ENCODE measurements around the gene CHD9. TPM values are rescaled to one million over a fixed set of nuclear protein-coding genes. Genes with fewer than 3 reads are reported as not detected.
"Not testable (repeated sequence)": the region's sequence is repeated elsewhere in the genome, so short reads cannot be mapped to it uniquely, and the experiment has no call there.

CHD9 gene
- total RNA-seq, 1 donor from 2014 or later: 233 TPM

DNA sequence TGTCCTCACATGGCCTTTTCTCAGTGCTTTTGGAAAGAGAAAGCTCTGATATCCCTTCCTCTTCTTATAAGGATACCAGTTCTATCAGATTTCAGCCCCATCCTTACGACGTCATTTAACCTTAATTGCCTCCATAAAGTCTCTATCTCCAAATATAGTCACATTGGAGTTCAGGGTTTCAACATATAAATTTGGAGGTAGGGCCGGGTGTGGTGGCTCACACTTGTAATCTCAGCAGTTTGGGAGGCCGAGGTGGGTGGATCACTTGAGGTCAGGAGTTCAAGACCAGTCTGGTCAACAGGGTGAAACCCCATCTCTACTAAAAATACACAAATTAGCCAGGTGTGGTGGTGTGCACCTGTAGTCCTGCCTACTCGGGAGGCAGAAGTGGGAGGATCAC, 7.3 kb upstream of the CHD9 start:
- not testable (repeated sequence) for DNase-seq

DNA sequence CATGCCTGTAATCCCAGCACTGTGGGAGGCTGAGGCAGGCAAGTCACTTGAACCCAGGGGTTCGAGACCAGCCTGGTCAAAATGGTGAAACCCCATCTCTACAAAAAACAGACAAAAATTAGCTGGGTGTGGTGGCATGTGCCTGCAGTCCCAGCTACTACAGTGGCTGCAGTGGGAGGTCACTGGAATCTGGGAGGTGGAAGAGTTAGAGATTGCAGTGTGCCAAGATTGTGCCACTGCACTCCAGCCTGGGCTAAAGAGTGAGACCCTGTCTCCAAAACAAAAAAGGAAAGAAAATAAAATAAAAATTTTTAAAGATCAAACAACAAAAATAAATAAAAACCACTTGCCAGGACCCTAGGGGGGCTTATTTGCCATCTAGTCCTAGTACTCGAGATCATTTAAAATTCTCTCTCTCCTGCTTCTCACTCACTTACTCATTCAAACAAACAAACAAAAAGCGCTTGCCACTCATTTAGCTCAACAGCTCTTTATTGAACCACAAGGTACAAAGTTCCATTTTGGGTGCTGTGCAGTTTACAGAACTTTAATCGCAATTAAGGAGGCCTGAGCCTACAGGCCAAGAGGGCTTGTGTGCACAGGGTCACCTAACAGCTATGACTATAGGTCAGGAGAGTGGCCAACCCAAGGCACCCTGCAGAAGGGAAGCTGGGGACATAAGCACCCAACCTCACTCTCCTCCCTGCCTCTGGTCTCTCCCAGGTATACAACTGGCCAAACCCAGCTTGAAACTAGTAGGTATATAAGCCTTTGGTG, 6.5 kb upstream of the CHD9 start:
- DNase-seq: no peak

DNA sequence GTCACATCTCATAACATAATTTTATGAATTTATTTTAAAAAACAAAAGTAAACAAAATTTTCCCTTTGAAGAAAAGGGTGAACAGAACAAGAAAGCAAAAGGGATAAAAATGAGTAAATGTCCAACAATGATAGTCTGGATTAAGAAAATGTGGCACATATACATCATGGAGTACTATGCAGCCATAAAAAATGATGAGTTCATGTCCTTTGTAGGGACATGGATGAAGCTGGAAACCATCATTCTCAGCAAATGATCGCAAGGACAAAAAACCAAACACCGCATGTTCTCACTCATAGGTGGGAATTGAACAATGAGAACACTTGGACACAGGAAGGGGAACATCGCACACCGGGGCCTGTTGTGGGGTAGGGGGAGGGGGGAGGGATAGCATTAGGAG, 3.5 kb upstream of the CHD9 start:
- not testable (repeated sequence) for DNase-seq

DNA sequence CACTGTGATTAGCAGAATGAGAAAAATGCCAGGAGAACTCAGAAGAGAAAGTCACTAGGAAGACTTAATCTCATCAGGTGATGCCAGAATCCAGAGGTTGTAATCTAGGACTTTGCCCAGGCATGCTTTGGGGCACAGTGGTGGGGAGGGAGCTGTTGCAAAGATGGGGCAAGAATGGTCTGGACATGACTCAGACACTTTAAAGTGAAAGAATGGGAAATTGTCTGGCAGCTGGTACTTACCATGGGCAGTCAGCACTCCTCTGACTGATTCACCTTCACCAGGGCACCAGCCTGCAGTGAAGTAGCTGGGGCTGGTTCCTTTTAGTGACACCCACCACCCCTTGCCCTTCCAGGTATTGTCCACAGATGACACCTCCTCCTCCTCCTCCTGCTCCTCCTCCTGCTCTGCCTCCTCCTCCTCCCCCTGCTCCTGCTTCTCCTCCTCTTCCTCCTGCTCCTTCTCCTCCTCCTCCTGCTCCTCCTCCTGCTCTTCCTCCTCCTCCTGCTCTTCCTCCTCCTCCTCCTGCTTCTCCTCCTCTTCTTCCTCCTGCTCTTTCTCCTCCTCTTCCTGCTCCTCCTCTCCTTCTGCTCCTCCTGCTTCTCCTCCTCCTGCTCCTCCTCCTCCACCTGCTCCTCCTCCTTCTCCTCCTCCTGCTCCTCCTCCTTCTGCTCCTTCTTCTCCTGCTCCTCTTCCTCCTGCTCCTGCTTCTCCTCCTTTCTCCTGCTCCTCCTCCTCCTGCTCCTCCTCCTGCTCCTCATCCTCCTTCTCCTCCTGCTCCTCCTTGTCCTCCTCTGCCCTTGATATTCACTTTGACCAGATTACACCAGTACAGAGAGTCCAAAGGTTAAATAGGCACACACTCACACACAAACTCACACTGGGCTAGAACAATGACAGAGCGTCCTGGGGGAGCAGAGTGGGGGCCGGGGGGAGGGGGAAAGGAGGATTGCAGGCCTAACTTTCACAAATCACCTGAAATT, 2.0 kb upstream of the CHD9 start, which contains the start of gene CHD9NB:
Gene CHD9NB (minus strand): TSS at position 379 of the 983 bp plus-strand sequence. CDS start 8,739 bp downstream, outside the sequence.
- no peak for DNase-seq

DNA sequence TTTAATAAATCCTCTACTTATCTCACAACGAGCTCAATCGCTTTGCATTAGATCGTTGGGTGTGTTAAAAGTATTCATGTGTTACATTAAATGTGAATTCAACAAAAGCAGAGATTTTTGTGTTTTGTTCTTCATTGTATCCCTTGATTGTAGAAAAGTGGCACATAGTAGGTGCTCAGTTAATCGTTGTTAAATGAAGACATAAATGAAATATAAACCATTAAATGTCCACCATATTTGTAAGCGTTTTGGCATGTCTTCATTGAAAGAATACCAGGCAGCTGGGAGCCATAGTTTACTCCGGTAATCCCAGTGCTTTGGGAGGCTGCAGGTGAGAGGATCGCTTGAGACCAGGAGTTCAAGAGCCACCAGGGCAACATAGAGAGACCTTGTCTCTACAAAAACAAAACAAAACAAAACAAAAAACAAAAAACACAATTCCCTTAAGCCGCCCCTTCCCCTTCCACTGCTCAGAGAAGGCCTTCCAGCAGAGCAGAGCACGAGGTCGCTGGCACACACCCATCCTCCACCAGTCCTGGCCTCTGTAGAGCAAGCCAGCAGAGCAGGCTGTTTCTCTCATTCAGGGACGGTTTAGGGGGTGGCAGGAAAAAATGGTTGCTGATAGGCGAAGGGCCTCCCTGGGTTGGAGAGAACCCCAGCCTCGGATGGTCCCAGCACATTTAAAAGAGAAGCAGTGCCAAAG, 673 bp upstream of the CHD9 start:
- no peak for DNase-seq

DNA sequence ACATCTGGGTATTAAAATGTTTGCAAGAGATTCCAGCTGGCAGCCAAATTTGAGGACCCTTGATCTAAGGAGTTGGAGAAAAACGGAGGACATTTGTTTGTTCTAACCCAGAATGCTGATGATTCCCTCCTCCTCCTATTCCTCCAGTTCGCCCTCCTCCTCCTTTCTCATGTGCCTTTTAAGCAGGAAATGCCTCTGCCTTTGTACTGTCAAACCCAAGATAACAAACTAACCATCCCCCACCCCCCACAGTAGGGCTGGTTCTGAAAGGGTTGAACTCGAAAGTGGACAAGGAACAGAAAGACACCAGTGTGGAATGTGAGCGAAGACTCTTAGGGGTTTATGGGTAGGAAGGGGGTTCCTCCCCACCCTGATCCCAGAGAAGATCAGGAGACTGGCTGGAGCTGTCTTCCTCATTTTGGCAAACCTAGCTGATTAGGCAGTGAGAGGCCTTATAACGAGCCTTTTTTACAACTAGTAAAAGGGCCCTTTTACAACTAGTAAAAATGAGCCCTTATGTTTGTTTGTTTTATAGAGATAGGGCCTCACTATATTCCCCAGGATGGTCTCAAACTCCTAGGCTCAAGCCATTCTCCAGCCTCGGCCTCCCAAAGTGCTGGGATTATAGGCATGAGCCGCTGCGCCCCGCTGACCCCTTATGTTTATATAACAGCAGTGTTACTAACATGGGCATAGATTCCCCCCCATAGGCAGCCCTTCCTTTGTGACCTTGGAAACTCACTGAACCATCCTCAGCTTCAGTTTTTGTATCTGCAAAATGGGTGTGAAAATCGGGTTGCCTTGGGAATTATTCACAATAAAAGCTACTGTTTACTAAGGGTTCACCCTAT, 975 bp downstream of the CHD9 start:
- peak; percentile 26 for DNase-seq

DNA sequence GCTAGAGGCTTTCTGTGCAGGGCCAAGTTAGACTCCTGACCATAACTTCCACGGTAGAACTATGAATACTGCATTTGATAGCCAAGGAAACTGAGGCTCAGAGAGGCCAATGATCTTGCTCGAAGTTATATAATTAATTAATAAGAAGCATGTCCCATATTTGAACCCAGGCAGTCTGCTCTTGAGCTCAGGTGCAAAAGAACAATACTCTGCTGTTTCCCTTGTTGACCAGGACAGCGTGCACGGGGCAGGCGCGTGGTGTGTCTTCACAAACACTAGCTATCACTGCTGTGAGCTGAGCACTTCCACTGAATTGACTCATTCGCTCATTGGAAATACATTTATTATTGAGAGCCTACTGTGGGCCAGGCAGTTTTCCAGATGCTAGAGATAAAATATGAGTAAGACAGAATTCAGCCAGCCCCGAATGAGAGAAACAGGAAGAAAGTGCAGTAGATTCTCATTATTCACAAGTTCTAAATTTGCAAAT, 1.6 kb downstream of the CHD9 start:
- DNase-seq: no peak

DNA sequence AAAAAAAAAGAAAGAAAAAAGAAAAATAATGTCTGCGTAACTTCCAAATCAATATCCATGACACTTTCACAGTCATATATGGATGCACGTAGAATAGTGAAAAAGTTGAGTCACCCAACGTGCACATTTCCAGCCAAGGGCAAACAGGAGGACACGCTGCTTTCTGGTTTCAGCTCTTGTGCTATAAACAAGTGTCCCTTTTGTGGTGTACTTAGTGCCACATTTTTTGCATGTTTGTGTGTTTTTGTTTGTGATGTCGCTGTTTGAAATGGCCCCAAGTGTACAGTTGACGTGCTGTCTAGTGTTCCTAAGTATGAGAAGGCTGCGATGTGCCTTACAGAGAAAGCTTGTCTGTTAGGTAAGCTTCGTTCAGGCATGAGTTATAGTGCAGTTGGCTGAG, 2.9 kb downstream of the CHD9 start:
- DNase-seq: no peak

DNA sequence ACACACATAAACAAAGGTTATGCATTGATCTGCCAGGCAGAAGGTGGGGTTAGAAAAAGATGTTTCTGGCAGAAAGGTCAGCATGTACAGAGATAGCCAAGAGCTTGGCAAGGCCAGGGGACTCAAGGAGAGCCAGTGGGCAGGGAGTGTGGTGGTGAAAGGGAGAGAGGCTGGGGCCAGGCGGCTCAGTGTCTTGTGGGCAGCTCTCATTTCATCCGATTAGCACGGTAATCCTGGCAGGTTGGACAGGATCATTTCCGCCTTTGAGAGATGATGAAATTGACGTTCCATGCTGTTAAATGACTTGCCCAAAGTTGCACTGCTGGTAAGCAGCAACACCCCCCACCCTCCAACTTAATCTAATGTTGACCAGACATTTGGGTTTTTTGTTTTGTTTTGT, 3.6 kb downstream of the CHD9 start:
- no peak for DNase-seq

DNA sequence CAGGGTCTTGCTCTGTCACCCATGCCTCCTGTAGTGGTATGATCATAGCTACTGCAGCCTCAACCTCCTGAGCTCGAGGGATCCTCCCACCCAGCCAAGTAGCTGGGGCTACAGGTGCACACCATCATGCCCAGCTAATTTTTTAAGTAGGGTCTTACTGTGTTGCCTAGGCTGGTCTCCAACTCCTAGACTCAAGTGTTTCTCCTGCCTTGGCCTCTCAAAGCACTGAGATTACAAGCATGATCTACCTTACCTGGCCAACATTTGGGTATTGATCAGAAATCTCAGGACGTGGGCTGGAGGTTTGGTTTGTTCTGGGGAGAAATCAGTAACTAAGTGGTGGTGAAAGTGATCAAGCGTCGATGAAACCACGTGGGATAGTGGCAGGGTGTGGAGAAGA, 4.1 kb downstream of the CHD9 start:
- no peak for DNase-seq

DNA sequence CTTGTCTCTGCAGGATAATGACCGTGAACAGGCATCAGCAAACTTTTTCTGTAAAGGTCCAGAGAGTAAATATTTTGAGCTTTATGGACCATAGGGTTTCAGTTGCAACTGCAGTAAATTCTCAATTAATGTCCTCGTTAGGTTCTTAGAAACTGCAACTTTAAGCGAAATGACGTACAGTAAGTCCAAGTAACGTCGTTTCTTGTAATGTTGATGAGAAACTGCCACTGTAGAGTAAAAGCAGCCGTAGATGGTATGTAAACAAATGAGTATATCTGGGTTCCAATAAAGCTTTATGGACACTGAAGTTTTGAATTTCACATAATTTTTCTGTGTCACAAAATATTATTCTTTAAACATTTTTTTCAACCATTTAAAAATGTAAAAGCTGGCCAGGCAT, 4.9 kb downstream of the CHD9 start:
- DNase-seq: no peak

DNA sequence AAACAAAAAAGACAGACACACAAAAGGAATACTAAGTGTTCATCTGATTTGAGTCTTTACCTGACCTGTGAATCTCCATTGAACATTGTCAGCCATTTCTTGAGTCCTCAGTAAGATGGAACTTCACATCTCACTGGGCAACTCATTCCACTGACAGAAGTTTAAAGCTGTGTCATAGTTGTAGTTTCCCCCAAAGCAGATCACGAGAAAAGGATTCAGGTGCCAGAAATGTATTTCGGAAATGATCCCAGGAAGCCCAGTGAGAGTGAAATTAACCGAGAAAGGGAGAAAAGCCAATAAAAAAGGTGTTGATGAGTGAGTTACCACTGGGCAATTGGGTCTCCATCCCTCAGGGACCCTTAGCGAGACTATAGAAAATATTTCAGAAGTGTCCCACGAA, 6.5 kb downstream of the CHD9 start:
- no peak for DNase-seq

DNA sequence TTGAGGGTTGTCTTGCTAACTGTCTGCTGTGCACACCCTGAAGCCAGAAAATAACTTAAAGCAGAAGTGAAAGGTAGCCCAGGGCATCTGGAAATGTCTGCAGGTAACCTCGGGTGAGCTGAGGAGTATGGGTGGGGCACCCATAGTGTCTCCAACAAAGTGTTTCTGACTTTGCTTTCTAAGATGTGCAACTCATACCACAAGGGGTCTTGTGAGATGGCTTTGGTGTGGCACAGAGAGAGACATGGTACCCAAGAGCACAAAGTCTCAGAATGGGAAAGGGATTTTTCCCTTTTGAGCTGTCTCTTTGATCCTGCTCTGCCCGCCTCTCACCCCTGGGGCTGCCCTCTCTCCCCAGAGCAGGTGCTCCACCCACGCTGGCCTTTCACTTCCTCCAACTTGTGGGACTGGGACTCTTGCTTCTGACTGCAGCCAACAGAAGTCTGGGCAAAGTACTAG, 6.9 kb downstream of the CHD9 start:
- no peak for DNase-seq

DNA sequence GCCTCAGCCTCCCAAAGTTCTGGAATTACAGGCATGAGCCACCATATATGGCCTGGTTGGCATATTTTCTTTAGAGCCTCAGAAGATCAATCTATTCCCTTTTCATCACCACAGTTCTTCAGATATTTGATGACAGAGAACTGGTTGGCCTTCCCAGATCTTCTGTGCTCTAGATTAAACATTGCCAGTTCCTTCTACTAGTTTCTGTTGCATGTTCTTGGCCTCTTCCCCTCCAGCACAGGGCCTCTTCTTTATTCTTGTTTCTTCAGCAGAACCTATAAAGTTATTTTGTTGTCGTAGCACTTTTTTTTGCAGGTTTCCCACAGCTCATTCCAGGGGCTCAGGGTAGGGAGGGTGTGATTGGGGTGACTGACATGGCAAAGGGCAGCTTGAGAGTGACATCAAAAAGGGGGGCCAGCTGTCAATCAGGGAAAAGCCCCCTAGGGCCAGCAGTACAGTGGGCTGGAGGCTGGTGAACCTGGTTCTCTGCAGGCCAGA, 9.3 kb downstream of the CHD9 start:
- DNase-seq: no peak

DNA sequence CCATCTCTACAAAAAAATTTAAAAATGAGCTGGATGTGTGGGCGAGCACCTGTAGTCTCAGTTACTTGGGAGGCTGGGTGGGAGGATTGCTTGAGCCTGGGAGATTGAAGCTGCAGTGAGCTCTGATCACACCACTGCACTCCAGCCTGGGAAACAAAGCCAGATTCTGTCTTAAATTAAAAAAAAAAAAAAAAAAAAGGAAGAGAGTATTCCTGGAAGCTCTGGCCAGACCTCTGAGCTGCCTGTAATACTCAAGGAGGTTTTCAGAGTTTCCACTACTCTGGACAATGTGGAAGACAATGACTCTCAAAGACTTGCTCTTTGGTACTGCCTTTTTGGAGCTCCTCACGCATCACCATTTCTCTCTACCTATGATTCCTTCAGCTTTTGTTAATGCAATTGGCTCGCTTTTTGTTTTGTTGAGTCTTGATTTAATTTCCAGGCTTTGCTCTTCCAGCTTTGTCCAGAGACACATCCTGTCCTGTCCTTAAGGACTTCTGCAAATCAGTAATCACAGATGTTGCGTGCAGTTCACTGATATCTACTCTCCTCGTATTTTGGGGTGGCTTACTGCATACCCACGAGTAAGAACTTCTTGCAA, 10.8 kb downstream of the CHD9 start:
- no peak for DNase-seq

DNA sequence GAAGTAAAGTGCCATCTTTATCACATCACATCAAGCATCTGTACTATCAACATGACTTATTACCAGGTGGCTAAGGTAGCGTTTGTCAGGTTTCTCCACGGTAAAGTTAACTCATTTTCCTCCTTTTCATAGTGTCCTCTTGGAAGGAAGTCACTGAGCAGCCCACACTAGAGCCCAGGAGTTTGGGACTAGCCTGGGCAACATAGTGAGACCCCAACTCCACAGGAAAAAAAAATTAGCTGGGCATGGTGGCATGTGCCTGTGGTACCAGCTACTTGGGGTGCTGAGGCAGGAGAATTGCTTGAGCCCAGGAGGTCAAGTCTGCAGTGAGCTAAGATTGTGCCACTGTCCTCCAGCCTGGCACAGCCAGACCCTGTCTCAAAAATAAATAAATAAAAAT, 12.9 kb downstream of the CHD9 start:
- DNase-seq: no peak

DNA sequence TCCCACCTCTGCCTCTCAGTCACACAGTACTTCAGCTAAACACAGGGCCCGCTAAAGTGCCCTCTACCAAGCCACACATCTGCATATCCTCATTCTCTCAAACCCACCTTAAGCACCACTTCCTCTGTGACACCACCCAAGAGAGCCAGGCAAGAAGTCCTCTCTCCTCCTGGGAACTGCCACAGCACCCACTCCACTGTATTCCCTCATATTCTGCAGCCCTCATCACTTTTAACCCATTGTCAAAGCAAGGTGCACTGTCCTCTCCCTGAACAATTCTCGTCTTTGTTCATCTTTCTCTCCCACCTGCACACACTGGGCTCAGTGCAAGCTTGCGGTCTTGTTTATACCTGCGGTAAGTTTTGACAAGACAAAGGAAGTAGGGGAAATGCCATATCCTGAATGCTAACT, 13.6 kb downstream of the CHD9 start:
- DNase-seq: no peak

DNA sequence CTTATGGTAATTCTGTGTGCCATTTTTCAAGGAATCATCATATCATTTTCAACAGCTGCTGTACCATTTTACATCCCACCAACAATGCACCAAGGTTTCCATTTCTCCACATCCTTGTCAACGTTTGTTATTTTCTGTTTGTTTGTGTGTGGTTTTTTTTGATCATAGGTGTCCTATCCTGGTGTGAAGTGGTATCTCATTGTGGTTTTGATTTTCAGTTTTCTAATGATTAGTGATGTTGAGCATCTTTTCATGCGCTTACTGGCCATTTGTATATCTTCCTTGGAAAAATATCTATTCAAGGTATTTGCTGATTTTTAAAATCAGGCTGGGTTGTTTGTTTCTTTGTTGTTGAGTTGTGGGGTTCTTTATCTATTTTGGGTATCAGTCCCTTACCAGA, 15.0 kb downstream of the CHD9 start:
- no peak for DNase-seq

DNA sequence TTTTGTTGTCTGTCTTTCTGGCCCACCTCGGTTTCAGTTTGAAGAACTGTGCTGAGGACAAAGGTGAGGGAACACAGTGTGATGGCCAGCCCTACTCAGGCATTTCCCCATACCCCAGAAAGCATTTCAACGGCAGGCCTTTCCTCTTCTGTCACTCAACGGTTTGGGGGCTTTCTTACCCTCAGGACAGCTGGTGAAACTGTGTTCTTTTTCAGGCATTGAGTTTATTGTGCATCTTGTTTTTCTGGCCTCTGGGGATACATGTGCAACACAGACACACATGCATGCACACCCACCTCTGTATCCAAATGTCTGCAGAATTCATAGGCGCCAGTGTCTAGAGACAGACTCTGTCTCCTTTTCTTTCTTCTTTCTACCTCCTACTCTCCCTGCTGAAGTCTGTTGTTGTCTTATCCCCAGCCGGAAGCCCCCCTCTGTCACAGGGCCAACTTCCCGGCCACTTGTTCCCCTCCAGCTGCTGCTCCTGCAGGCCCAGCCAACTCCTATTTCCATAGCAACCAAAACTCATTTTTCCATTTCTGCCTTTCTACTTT, 17.0 kb downstream of the CHD9 start:
- peak; percentile 21 for DNase-seq

DNA sequence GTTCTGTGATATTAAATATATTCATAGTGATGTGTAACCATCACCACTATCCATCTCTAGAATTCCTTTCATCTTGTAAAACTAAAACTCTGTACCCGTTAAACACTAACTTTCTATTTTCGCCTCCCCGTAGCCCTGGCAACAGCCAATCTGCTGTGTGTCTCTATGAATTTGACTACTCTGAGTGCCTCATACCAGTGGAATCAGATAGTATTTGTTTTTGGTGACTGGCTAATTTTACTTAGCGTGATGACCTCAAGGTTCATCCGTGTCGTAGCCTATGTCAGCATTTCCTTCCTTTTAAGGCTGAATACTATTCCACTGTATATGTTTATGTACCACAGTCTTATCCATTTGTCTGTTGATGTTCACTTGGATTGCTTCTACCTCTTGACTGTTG, 18.2 kb downstream of the CHD9 start:
- DNase-seq: no peak

Data from occipital lobe (tissue), 2 donors.